B cell (primary cell): ENCODE measurements around the gene NFE2L1.

Experiments used
- CTCF ChIP-seq: fragments of 200-600 bp; IDR thresholded peaks from one replicate; pipeline ENCODE4 v1.8.0; 2022; ENCODE audit warnings: antibody characterized with exemption, mild to moderate bottlenecking
- EZH2 ChIP-seq: IDR thresholded peaks from 2 replicates; pipeline ENCODE4 v1.6.1; 2012; ENCODE audit warnings: borderline replicate concordance, low read depth, mild to moderate bottlenecking, moderate library complexity, low read length; ENCODE audit not compliant: insufficient read depth, poor library complexity, severe bottlenecking

GRCh38 chr17:48043176-48043575, 5.0 kb upstream of the NFE2L1 start:
- TF ChIP-seq CTCF, result no peak
- no peak for TF ChIP-seq EZH2
